Sigmoid colon (tissue), 3 donors: ENCODE data around the gene BRPF1.

Experiments used
- CTCF ChIP-seq, 4 experiments: fragments of 450-650 bp in 3 of 4; fragments of 200-600 bp in 1 of 4; IDR thresholded peaks; one replicate each; pipeline ENCODE4 v1.5.1; 2016 to 2019; ENCODE audit warnings: antibody characterized with exemption in 4 of 4, mild to moderate bottlenecking in 3 of 4, moderate library complexity in 2 of 4
- POLR2A ChIP-seq, 2 donors: fragments of 450-650 bp; IDR thresholded peaks; one replicate each; pipeline ENCODE4 v1.6.1; 2016; ENCODE audit warnings: antibody characterized with exemption in 2 of 2, mild to moderate bottlenecking in 2 of 2, moderate library complexity in 2 of 2

- TF ChIP-seq CTCF (IDR thresholded peaks at IDR 0.05) (no peak), POLR2A (IDR thresholded peaks at IDR 0.05) (no peak)
These were observed 10.4 kb upstream of the BRPF1 start for GRCh38 chr3:9721015-9721699.
